Heart left ventricle (tissue), 16 donors: Measurements from ENCODE around the gene KLHL8. TPM values are rescaled to one million over a fixed set of nuclear protein-coding genes. Genes with fewer than 3 reads are reported as not detected.
A peak's percentile ranks its signal among the peaks of the same experiment; 100 is the strongest.

Experiments
- ATAC-seq, 4 donors: fragments of 200-7000 bp; cut with Tn5 transposase; one replicate each; pipeline ENCODE4 v1.9.1; 2020 to 2022; ENCODE audit warnings: moderate library complexity in 4 of 4, mild to moderate bottlenecking in 3 of 4, moderate number of reproducible peaks in 1 of 4
- DNase-seq, 5 donors: peaks; one replicate each; pipeline ENCODE4 v3.0.0-alpha.2; 2020
- H3K27ac ChIP-seq, 12 donors: fragments of 200-600 bp; sonication (generic) in 4 of 12; one replicate each; pipeline versions ENCODE4 v1.5.0 to v1.8.0; 2016 to 2022; ENCODE audit warnings: mild to moderate bottlenecking in 2 of 12
- H3K27me3 ChIP-seq, 9 donors: fragments of 200-600 bp; sonication (generic) in 2 of 9; one replicate each; pipeline versions ENCODE4 v1.5.1 to v1.8.0; 2016 to 2022; ENCODE audit warnings: mild to moderate bottlenecking in 3 of 9
- H3K36me3 ChIP-seq, 9 donors: fragments of 200-600 bp; sonication (generic) in 2 of 9; one replicate each; pipeline versions ENCODE4 v1.5.0 to v1.8.0; 2018 to 2022; ENCODE audit warnings: mild to moderate bottlenecking in 2 of 9
- H3K4me1 ChIP-seq, 12 donors: fragments of 200-600 bp; sonication (generic) in 4 of 12; one replicate each; pipeline versions ENCODE4 v1.5.0 to v1.8.0; 2016 to 2022; ENCODE audit warnings: mild to moderate bottlenecking in 3 of 12
- H3K4me3 ChIP-seq, 12 donors: fragments of 200-600 bp; sonication (generic) in 4 of 12; one replicate each; pipeline versions ENCODE4 v1.5.0 to v1.8.0; 2017 to 2022; ENCODE audit warnings: mild to moderate bottlenecking in 9 of 12, moderate library complexity in 4 of 12
- H3K9me3 ChIP-seq, 12 donors: fragments of 200-600 bp; sonication (generic) in 4 of 12; one replicate each; pipeline versions ENCODE4 v1.5.0 to v1.8.0; 2016 to 2022; ENCODE audit warnings: mild to moderate bottlenecking in 1 of 12
- CTCF ChIP-seq, 12 donors: fragments of 200-600 bp; sonication (generic) in 4 of 12; IDR thresholded peaks; one replicate each; pipeline versions ENCODE4 v1.5.0 to v1.8.0; 2018 to 2022; ENCODE audit warnings: antibody characterized with exemption in 12 of 12, mild to moderate bottlenecking in 5 of 12
- POLR2A ChIP-seq, 2 donors: fragments of 450-650 bp; IDR thresholded peaks; one replicate each; pipeline ENCODE4 v1.6.1; 2017; ENCODE audit warnings: antibody characterized with exemption in 2 of 2, mild to moderate bottlenecking in 2 of 2, moderate library complexity in 2 of 2
- WGBS, 4 donors: extraction: QIAGEN DNeasy Blood & Tissue Kit in 2 of 4; methylation state at CpG; one replicate each; pipeline versions ENCODE4 v1.1.5 to v1.1.7; 2013 to 2018; 5-methylcytosine and 5-hydroxymethylcytosine counted together
- intact Hi-C, 10 donors: fragments of 100-400 bp; cut with DNase I; formaldehyde crosslinking; loops; one replicate each; pipeline versions ENCODE4 v1.11.1 to v1.14.2; 2022
- polyA plus RNA-seq, 2 donors: library from polyadenylated mRNA; stranded (reverse); fragments of 200-250 nt; gene quantifications; one replicate each; pipeline ENCODE4 v1.2.3, GENCODE V29; 2013
- total RNA-seq, 9 donors: library from RNA; depleted of rRNA in 2 of 9; stranded (reverse); fragments of >200 nt in 2 of 9; fragmentation: NEBNext Ultra II Directional in 3 of 9; extraction: Animal tissue kit (Norgen Biotek cat#: 25700) in 3 of 9; gene quantifications; one replicate each; pipeline versions ENCODE4 v1.1.0 to v1.2.4, GENCODE V29; 2016 to 2023
- donor health status: ischemic (EF 13 %, LVEDD 7.1; RV severe dilation, severe dysfunction).
- donor health status: healthy with polysubstance abuse.
- donor health status: DM: no; HTN: yes; CAD: no.
- donor health status: DM: no; HTN: no; CAD: no.
- donor health status: ischemic (EF 25% LVEDD 6.9; RV normal size, moderate dysfunction).
- donor health status: ischemic (EF 25% LVEDD 5.7; RV mildly dilated, moderate dysfunction).
- donor health status: healthy.
- donor health status: DM: yes; HTN: yes; CAD: no.
- donor health status: ischemic (EF 35%, LVEDD 5.7; RV mildly dilated, moderate dysfunction).
- donor health status: nonischemic (EF 11% LVEDD 7.7; RV severe dilation, severe dysfunction).
- donor health status: DM: yes; HTN: yes; CAD: no.
- donor health status: PGD.
- donor health status: ischemic (EF 29% LVEDD 5.4; RV normal size, mild dysfunction).
- donor health status: nonischemic (EF 23%, LVEDD 6.1; RV moderate dilation, normal function).

KLHL8 gene
- total and polyA plus RNA-seq, 11 donors, result 2.9 to 14.7 (median 10.1) TPM

- Histone ChIP-seq H3K27ac (peak overlapping the region in 10 of 12 donors; percentile 22 to 86 (median 43)), H3K36me3 (peaks cover 0 to 89% (median 63%) of the 10 kb centered on the region in 9 donors), H3K9me3 (no peaks in the 10 kb centered on the region), H3K4me1 (peaks cover 0 to 59% (median 42%) of the 10 kb centered on the region in 12 donors), H3K4me3 (no peak overlapping the region), H3K27me3 (no peaks in the 10 kb centered on the region)
- DNase-seq (no peak), ATAC-seq (peak in 1 of 4 donors; percentile 2)
- no peak for TF ChIP-seq CTCF (IDR thresholded peaks at IDR 0.05)
- TF ChIP-seq POLR2A (IDR thresholded peaks at IDR 0.05), result no peak
- intact Hi-C loops, result no loop called here
- WGBS, 4 donors, result 54 to 66% (median 62%) methylated on average over 8 of the region's 8 CpGs
Measured at GRCh38 chr4:87117051-87117731, 103.2 kb downstream of the KLHL8 start.

- Histone ChIP-seq H3K4me1 (peaks cover 0 to 50% (median 32%) of the 10 kb centered on the region in 12 donors), H3K9me3 (no peaks in the 10 kb centered on the region), H3K36me3 (peaks cover 0 to 85% (median 72%) of the 10 kb centered on the region in 9 donors), H3K27ac (peak overlapping the region in 1 of 12 donors; percentile 53), H3K4me3 (no peak overlapping the region), H3K27me3 (no peaks in the 10 kb centered on the region)
- TF ChIP-seq POLR2A (IDR thresholded peaks at IDR 0.05) (no peak), CTCF (IDR thresholded peaks at IDR 0.05) (no peak)
- no peak for DNase-seq
- ATAC-seq, result no peak
- intact Hi-C loops, result no loop called here
- WGBS, 4 donors, result 56 to 71% (median 61%) methylated on average over 1 of the region's 1 CpG
Measured at GRCh38 chr4:87116231-87116630, 104.2 kb downstream of the KLHL8 start.

GRCh38 chr4:87114245-87115062 lies 106.0 kb downstream of the KLHL8 start:
- no peak overlapping the region for H3K4me3 ChIP-seq
- peaks cover 0 to 88% (median 74%) of the 10 kb centered on the region in 9 donors for H3K36me3 ChIP-seq
- ATAC-seq (peak in 3 of 4 donors; percentile 41 to 68 (median 60)), DNase-seq (peak in 2 of 5 donors; percentile 49 to 67)
- intact Hi-C loops, result no loop called here
- TF ChIP-seq CTCF (IDR thresholded peaks at IDR 0.05), result peak in 9 of 12 donors; percentile 14 to 43 (median 28)
- no peak for TF ChIP-seq POLR2A (IDR thresholded peaks at IDR 0.05)
- peak overlapping the region in 1 of 12 donors; percentile 26 for H3K27ac ChIP-seq
- H3K4me1 ChIP-seq, result peaks cover 0 to 32% (median 18%) of the 10 kb centered on the region in 12 donors
- WGBS, 4 donors, result 78 to 87% (median 82%) methylated on average over 13 to 24 of the region's 24 CpGs
- H3K27me3 ChIP-seq, result no peaks in the 10 kb centered on the region
- H3K9me3 ChIP-seq, result no peaks in the 10 kb centered on the region

- H3K27ac ChIP-seq, result no peak overlapping the region
- no peak for ATAC-seq
Measured at GRCh38 chr4:87112063-87112462, 108.4 kb downstream of the KLHL8 start.

More at GRCh38 chr4:87112063-87112462, 108.4 kb downstream of the KLHL8 start:
- no peak for TF ChIP-seq CTCF (IDR thresholded peaks at IDR 0.05)
- TF ChIP-seq POLR2A (IDR thresholded peaks at IDR 0.05), result no peak
- intact Hi-C loops, result no loop called here
- Histone ChIP-seq H3K4me1 (peaks cover 0 to 41% (median 23%) of the 10 kb centered on the region in 12 donors), H3K4me3 (no peak overlapping the region), H3K27me3 (no peaks in the 10 kb centered on the region), H3K9me3 (no peaks in the 10 kb centered on the region), H3K36me3 (peaks cover 0 to 81% (median 73%) of the 10 kb centered on the region in 9 donors)
- DNase-seq, result no peak
- WGBS, 4 donors, result 89 to 94% (median 90%) methylated on average over 4 of the region's 4 CpGs
